Measurements from ENCODE around the gene RBFA. TPM values are rescaled to one million over a fixed set of nuclear protein-coding genes. Genes with fewer than 3 reads are reported as not detected.

RBFA gene
- total and polyA plus RNA-seq, 2 experiments from 2014 or later: 28.4 to 45.1 TPM

DNA sequence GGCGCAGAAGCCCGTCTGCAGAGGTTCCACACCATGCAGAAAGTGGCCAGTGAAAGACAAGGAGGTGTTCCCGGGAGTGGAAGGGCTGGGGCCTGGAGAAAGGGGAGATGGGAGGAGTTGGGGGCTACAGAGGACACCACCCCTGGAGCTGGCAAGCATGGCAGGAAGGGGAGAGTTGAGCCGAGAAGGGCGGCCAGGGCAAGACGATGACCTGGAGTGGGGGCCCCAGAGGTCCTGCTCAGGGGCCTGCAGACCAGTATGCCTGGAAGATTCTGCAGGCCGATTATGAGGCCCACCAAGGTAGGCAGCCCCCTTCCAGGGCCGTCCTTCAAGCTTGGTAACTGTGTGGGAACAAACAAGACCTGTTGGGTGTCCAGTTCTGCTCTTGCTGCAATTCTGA, 33.1 kb downstream of the RBFA start:
- no peak for DNase-seq (ENCODE audit: low read depth in 1 of 2, low spot score in 1 of 2)
- H3K9me3 ChIP-seq (ENCODE audit: low read depth): peaks cover 3% of the 10 kb centered on the region
- no peak overlapping the region for H3K4me3 ChIP-seq
- TF ChIP-seq, protein P1, sequence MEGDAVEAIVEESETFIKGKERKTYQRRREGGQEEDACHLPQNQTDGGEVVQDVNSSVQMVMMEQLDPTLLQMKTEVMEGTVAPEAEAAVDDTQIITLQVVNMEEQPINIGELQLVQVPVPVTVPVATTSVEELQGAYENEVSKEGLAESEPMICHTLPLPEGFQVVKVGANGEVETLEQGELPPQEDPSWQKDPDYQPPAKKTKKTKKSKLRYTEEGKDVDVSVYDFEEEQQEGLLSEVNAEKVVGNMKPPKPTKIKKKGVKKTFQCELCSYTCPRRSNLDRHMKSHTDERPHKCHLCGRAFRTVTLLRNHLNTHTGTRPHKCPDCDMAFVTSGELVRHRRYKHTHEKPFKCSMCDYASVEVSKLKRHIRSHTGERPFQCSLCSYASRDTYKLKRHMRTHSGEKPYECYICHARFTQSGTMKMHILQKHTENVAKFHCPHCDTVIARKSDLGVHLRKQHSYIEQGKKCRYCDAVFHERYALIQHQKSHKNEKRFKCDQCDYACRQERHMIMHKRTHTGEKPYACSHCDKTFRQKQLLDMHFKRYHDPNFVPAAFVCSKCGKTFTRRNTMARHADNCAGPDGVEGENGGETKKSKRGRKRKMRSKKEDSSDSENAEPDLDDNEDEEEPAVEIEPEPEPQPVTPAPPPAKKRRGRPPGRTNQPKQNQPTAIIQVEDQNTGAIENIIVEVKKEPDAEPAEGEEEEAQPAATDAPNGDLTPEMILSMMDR (IDR thresholded peaks at IDR 0.05; ENCODE audit: low read depth, low read length): no peak
- no peaks in the 10 kb centered on the region for H3K27me3 ChIP-seq
- no peaks in the 10 kb centered on the region for H3K36me3 ChIP-seq
- no peak overlapping the region for H3K27ac ChIP-seq
- H3K4me1 ChIP-seq (ENCODE audit: low read depth): no peaks in the 10 kb centered on the region

DNA sequence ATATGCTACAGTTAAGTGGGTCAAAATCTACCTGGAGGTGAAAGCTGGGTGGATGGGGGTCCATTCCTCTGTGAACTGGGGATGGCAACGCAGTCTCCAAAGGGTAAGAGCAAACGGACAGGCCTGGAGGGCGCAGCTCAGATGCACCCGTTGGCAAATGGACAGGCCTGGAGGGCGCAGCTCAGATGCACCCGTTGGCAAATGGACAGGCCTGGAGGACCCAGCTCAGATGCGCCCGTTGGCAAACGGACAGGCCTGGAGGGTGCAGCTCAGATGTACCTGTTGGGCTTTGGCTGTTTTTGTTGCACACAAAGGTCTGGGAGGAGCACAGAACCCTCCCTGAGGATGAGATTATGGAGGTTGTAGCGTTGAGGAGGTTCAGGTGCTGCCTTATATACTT, 33.7 kb downstream of the RBFA start:
- no peaks in the 10 kb centered on the region for H3K9me3 ChIP-seq (ENCODE audit: low read depth)
- no peak overlapping the region for H3K27ac ChIP-seq
- DNase-seq (ENCODE audit: low read depth in 1 of 2, low spot score in 1 of 2): no peak
- H3K27me3 ChIP-seq: no peaks in the 10 kb centered on the region
- H3K36me3 ChIP-seq: no peaks in the 10 kb centered on the region
- no peaks in the 10 kb centered on the region for H3K4me1 ChIP-seq (ENCODE audit: low read depth)
- TF ChIP-seq, protein P1 (IDR thresholded peaks at IDR 0.05; ENCODE audit: low read depth, low read length): no peak
- H3K4me3 ChIP-seq: no peak overlapping the region

DNA sequence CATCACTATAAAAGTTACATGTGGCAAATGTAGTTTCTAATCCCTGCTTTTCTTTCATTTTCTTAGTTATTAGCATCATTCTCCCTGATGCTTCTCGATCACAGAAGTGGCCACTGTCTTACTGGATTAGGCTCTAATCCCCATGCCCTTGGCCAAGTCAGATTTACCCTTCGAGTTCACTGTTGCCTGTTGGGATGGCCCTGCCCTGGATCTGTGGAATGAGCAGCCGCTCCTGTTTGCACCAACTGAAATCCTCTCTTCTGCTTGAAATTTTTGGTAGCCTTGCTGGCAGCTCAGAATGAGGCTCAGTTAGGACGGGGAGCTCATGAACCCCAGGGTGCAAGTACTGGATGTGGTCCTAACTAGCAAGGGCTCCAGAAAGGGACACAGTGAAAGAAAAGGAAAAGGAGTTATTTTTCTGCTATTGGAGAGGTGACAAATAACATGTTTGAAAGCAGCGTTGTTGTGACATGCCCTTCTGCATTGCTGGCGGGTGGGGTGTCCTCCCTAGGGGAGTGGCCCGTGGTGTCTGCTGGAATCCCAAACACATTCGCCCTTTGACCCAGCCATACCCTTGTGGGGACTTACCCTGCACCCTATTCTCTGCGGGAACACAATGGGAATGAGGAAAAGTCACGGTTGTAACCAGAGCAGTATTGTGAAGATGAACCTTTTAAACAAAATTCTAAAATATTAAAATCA, 34.5 kb downstream of the RBFA start:
- no peaks in the 10 kb centered on the region for H3K4me1 ChIP-seq (ENCODE audit: low read depth)
- TF ChIP-seq, protein P1 (IDR thresholded peaks at IDR 0.05; ENCODE audit: low read depth, low read length): no peak
- H3K9me3 ChIP-seq (ENCODE audit: low read depth): no peaks in the 10 kb centered on the region
- H3K27ac ChIP-seq: no peak overlapping the region
- no peak for DNase-seq (ENCODE audit: low read depth in 1 of 2, low spot score in 1 of 2)
- no peaks in the 10 kb centered on the region for H3K36me3 ChIP-seq
- no peaks in the 10 kb centered on the region for H3K27me3 ChIP-seq
- H3K4me3 ChIP-seq: no peak overlapping the region

DNA sequence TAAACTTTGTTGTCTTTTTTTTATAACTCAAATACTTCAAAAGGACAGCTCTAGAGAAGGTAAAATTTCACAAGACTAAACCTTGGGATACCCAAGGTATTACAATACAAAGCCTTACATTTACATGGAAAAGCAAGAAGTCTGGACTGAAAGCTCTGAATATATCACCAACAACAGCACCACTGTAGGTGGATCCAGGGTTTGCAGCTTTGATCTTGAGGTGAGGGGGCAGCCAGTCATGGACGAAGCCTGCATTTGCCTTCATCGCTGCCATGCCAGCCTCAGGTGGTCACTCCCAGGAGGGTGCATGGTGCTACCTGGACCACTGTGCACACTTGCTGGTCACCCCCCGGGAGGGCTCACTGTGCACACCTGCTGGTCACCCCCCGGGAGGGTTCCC, 36.6 kb downstream of the RBFA start:
- TF ChIP-seq, protein P1 (IDR thresholded peaks at IDR 0.05; ENCODE audit: low read depth, low read length): no peak
- Histone ChIP-seq H3K4me3 (no peak overlapping the region), H3K4me1 (ENCODE audit: low read depth) (no peaks in the 10 kb centered on the region), H3K36me3 (no peaks in the 10 kb centered on the region), H3K9me3 (ENCODE audit: low read depth) (no peaks in the 10 kb centered on the region), H3K27ac (no peak overlapping the region), H3K27me3 (no peaks in the 10 kb centered on the region)
- DNase-seq (ENCODE audit: low read depth in 1 of 2, low spot score in 1 of 2): no peak

DNA sequence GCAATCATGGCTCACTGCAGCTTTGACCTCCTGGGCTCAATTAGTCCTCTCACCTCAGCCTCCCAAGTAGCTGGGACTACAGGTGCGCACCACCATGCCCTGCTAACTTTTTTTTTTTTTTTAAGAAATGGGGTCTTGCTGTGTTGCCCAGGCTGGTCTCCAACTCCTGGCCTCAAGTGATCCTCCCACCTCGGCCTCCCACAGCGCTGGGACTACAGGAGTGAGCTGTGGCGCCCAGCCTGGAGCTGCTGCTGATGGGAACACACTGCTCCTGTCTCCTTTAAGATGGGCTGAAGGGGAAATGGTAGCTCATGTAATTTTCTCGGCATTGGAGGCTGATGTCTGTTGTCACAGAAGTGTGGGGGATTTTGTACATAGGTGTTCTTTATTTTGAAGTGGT, 39.9 kb downstream of the RBFA start:
- no peak overlapping the region for H3K27ac ChIP-seq
- H3K4me1 ChIP-seq (ENCODE audit: low read depth): no peaks in the 10 kb centered on the region
- H3K9me3 ChIP-seq (ENCODE audit: low read depth): no peaks in the 10 kb centered on the region
- DNase-seq (ENCODE audit: low read depth in 1 of 2, low spot score in 1 of 2): no peak
- no peaks in the 10 kb centered on the region for H3K27me3 ChIP-seq
- H3K4me3 ChIP-seq: no peak overlapping the region
- TF ChIP-seq, protein P1 (IDR thresholded peaks at IDR 0.05; ENCODE audit: low read depth, low read length): no peak
- H3K36me3 ChIP-seq: no peaks in the 10 kb centered on the region
